PC-3 (cell line): Measurements from ENCODE around the gene ABCC11. TPM values are rescaled to one million over a fixed set of nuclear protein-coding genes. Genes with fewer than 3 reads are reported as not detected.
A peak's percentile ranks its signal among the peaks of the same experiment; 100 is the strongest.

ENCODE experiments used
- ATAC-seq: fragments of 200-7000 bp; cut with Tn5 transposase; 2 replicates; pipeline ENCODE4 v1.9.1; 2020; ENCODE audit warnings: mild to moderate bottlenecking, moderate library complexity
- BruUV-seq: library from RNA; stranded (reverse); fragments of 400-500 nt; replicated peaks from 2 replicates; lab custom pipeline; 2021; lab: Mats Ljungman, UMichigan
- CTCF ChIA-PET: fragments of 300-600 bp; sonication (Branson Sonifier 250); formaldehyde crosslinking; loops from one replicate; lab custom pipeline; 2022; ENCODE audit warnings: antibody characterized with exemption; lab: Charles Lee
- POLR2A ChIA-PET: fragments of 300-600 bp; sonication (Branson Sonifier 250); formaldehyde crosslinking; loops from one replicate; lab custom pipeline; 2022; ENCODE audit warnings: antibody characterized with exemption; ENCODE audit not compliant: unreplicated experiment; lab: Charles Lee
- DNase-seq: peaks from one replicate; pipeline ENCODE4 v3.0.0-alpha.2; 2015
- H2AFZ ChIP-seq: fragments of 300-600 bp; sonication (generic); 2 replicates; pipeline ENCODE4 v1.6.0; 2016; ENCODE audit warnings: antibody characterized with exemption, low read length
- H3F3A ChIP-seq: fragments of 300-600 bp; sonication (generic); one replicate; pipeline ENCODE4 v1.6.0; 2017; ENCODE audit warnings: antibody characterized with exemption, low read length, control low read depth, mild to moderate bottlenecking; ENCODE audit not compliant: unreplicated experiment
- H3K27ac ChIP-seq: fragments of 300-600 bp; sonication (generic); 2 replicates; pipeline ENCODE4 v1.5.1; 2016; ENCODE audit warnings: mild to moderate bottlenecking, low read length
- H3K27me3 ChIP-seq: fragments of 300-600 bp; sonication (generic); 2 replicates; pipeline ENCODE4 v1.6.1; 2016; ENCODE audit warnings: low read length, mixed read lengths
- H3K36me3 ChIP-seq: fragments of 300-600 bp; sonication (generic); 2 replicates; pipeline ENCODE4 v1.6.1; 2016; ENCODE audit warnings: low read depth, mixed run types, low read length, mixed read lengths
- H3K4me1 ChIP-seq: fragments of 300-600 bp; sonication (generic); 2 replicates; pipeline ENCODE4 v1.5.1; 2016; ENCODE audit warnings: low read length; ENCODE audit not compliant: insufficient read depth
- H3K4me2 ChIP-seq: fragments of 300-600 bp; sonication (generic); 2 replicates; pipeline ENCODE4 v1.6.0; 2016; ENCODE audit warnings: low read length
- H3K4me3 ChIP-seq: fragments of 300-600 bp; sonication (generic); 2 replicates; pipeline ENCODE4 v1.5.1; 2016; ENCODE audit warnings: mild to moderate bottlenecking, low read length, mixed read lengths
- H3K79me2 ChIP-seq: fragments of 300-600 bp; sonication (generic); 2 replicates; pipeline ENCODE4 v1.6.1; 2017; ENCODE audit warnings: low read length, mixed read lengths
- H3K9ac ChIP-seq: fragments of 300-600 bp; sonication (generic); 2 replicates; pipeline ENCODE4 v1.6.0; 2016; ENCODE audit warnings: mild to moderate bottlenecking, low read length
- H3K9me2 ChIP-seq: fragments of 300-600 bp; sonication (generic); replicated peaks from 2 replicates; pipeline ENCODE4 v1.6.1; 2016; ENCODE audit warnings: mixed run types, low read length, mixed read lengths
- H3K9me3 ChIP-seq: fragments of 300-600 bp; sonication (generic); 2 replicates; pipeline ENCODE4 v1.6.1; 2016; ENCODE audit warnings: low read length, mixed read lengths
- H4K20me1 ChIP-seq: fragments of 300-600 bp; sonication (generic); 2 replicates; pipeline ENCODE4 v1.6.1; 2016; ENCODE audit warnings: low read length, mixed read lengths
- CTCF ChIP-seq: fragments of 300-600 bp; sonication (generic); conservative IDR thresholded peaks from 2 replicates; pipeline ENCODE4 v1.5.1; 2017; ENCODE audit warnings: antibody characterized with exemption, low read depth, mild to moderate bottlenecking, low read length
- EZH2 ChIP-seq: fragments of 300-600 bp; sonication (generic); IDR thresholded peaks from one replicate; pipeline ENCODE4 v1.6.1; 2017; ENCODE audit warnings: antibody characterized with exemption, mild to moderate bottlenecking, low read length; ENCODE audit not compliant: unreplicated experiment
- EZH2phosphoT487 ChIP-seq: fragments of 300-600 bp; sonication (generic); IDR thresholded peaks from 2 replicates; pipeline ENCODE4 v1.6.1; 2018; ENCODE audit warnings: mild to moderate bottlenecking, antibody characterized with exemption, low read length, borderline replicate concordance
- intact Hi-C: fragments of 100-400 bp; cut with micrococcal nuclease; formaldehyde crosslinking; loops from 2 replicates; pipeline ENCODE4 v1.9.0; 2023
- total RNA-seq: library from RNA; depleted of rRNA; stranded (reverse); fragments of >200 nt; gene quantifications from 2 replicates; pipeline ENCODE4 v1.2.3, GENCODE V29; 2014

The ABCC11 gene
- total RNA-seq, 1 experiment from 2014 or later: 0.26 TPM

- H3K4me1 ChIP-seq: peaks cover 7% of the 10 kb centered on the region; the same call in 1 of the 2 replicates
- DNase-seq: no peak
- no peaks in the 10 kb centered on the region for H3F3A ChIP-seq
- no peaks in the 10 kb centered on the region for H3K9me2 ChIP-seq
- BruUV-seq: no TSS peak
- no peaks in the 10 kb centered on the region for H3K79me2 ChIP-seq
- H4K20me1 ChIP-seq: no peaks in the 10 kb centered on the region
- H3K36me3 ChIP-seq: no peaks in the 10 kb centered on the region
- no peak overlapping the region for H3K4me2 ChIP-seq
- no peaks in the 10 kb centered on the region for H3K9me3 ChIP-seq
- no peaks in the 10 kb centered on the region for H3K27me3 ChIP-seq
- TF ChIP-seq CTCF (no peak), EZH2 (no peak), EZH2phosphoT487 (no peak)
- H3K4me3 ChIP-seq: no peak overlapping the region
- ChIA-PET CTCF (no interaction called here), POLR2A (no interaction called here)
- H3K27ac ChIP-seq: no peak overlapping the region
- no peak for ATAC-seq
- intact Hi-C loops: loop anchor here (5.0 kb wide), 1 partner anchor 83 kb away; no protein-coding TSS in a partner anchor
- H3K9ac ChIP-seq: no peak overlapping the region
- H2AFZ ChIP-seq: no peak overlapping the region
These were observed 12.7 kb downstream of the ABCC11 start for GRCh38 chr16:48234630-48235029.

- peak overlapping the region; percentile 19; the same call in 1 of the 2 replicates for H3K4me3 ChIP-seq
- CTCF ChIA-PET: no interaction called here
- H3K27ac ChIP-seq: peak overlapping the region; percentile 53
- peak overlapping the region; percentile 64 for H2AFZ ChIP-seq
- H3K27me3 ChIP-seq: no peaks in the 10 kb centered on the region
- H4K20me1 ChIP-seq: no peaks in the 10 kb centered on the region
- TF ChIP-seq EZH2: no peak
- no peak for TF ChIP-seq EZH2phosphoT487
- no peak for TF ChIP-seq CTCF
- H3K9me2 ChIP-seq: no peaks in the 10 kb centered on the region
- no TSS peak for BruUV-seq
- peak overlapping the region; percentile 74 for H3K4me2 ChIP-seq
- no peaks in the 10 kb centered on the region for H3K9me3 ChIP-seq
- H3F3A ChIP-seq: no peaks in the 10 kb centered on the region
- H3K4me1 ChIP-seq: peaks cover 7% of the 10 kb centered on the region; the same call in 1 of the 2 replicates
- DNase-seq (peak; percentile 35), ATAC-seq (peak; percentile 61)
- POLR2A ChIA-PET: no interaction called here
- no peaks in the 10 kb centered on the region for H3K36me3 ChIP-seq
- H3K9ac ChIP-seq: no peak overlapping the region
- no peaks in the 10 kb centered on the region for H3K79me2 ChIP-seq
- intact Hi-C loops: loop anchor here (5.0 kb wide), 1 partner anchor 85 kb away; no protein-coding TSS in a partner anchor
These were observed 14.8 kb downstream of the ABCC11 start for GRCh38 chr16:48232493-48233040.
